DND-41 (cell line): ENCODE measurements around the gene KCNAB2.

Experiments
- ATAC-seq: fragments of 200-7000 bp; cut with Tn5 transposase; 3 replicates; pipeline ENCODE4 v1.9.1; 2021; ENCODE audit warnings: low read depth; ENCODE audit not compliant: insufficient read depth
- DNase-seq: peaks from one replicate; pipeline ENCODE4 v3.0.0-alpha.2; 2020
- H2AFZ ChIP-seq: 2 replicates; pipeline ENCODE4 v1.6.0; 2012; ENCODE audit warnings: low read depth, low read length
- H3K27ac ChIP-seq: 2 replicates; pipeline ENCODE4 v1.5.1; 2012; ENCODE audit warnings: low read length, inconsistent platforms
- H3K27me3 ChIP-seq: fragments of 200-600 bp; sonication (generic); 2 replicates; pipeline ENCODE4 v1.6.0; 2012; ENCODE audit warnings: low read length, mild to moderate bottlenecking, inconsistent platforms; ENCODE audit not compliant: insufficient read depth, poor library complexity
- H3K36me3 ChIP-seq: 2 replicates; pipeline ENCODE4 v1.5.1; 2012; ENCODE audit warnings: low read length, inconsistent platforms; ENCODE audit not compliant: insufficient read depth
- H3K4me1 ChIP-seq: 2 replicates; pipeline ENCODE4 v1.5.1; 2012; ENCODE audit warnings: mild to moderate bottlenecking, low read length; ENCODE audit not compliant: insufficient read depth
- H3K4me2 ChIP-seq: 2 replicates; pipeline ENCODE4 v1.6.0; 2012; ENCODE audit warnings: mild to moderate bottlenecking, moderate library complexity, low read length, inconsistent platforms; ENCODE audit not compliant: insufficient read depth
- H3K4me3 ChIP-seq, 2 experiments: fragments of 200-600 bp in 1 of 2; shearing (Covaris generic) in 1 of 2; 2 replicates each; pipeline ENCODE4 v1.5.1; 2012 to 2016; ENCODE audit warnings: inconsistent platforms in 2 of 2, low read length in 2 of 2, mild to moderate bottlenecking in 2 of 2, low read depth in 1 of 2, moderate library complexity in 1 of 2
- H3K79me2 ChIP-seq: 2 replicates; pipeline ENCODE4 v1.6.0; 2012; ENCODE audit warnings: low read length, inconsistent platforms; ENCODE audit not compliant: insufficient read depth
- H3K9ac ChIP-seq: 2 replicates; pipeline ENCODE4 v1.6.0; 2012; ENCODE audit warnings: low read depth, mild to moderate bottlenecking, inconsistent platforms, low read length, moderate library complexity
- H3K9me3 ChIP-seq: 2 replicates; pipeline ENCODE4 v1.5.1; 2012; ENCODE audit warnings: low read length, moderate library complexity, mild to moderate bottlenecking, inconsistent platforms; ENCODE audit not compliant: insufficient read depth, severe bottlenecking
- H4K20me1 ChIP-seq: 2 replicates; pipeline ENCODE4 v1.6.0; 2012; ENCODE audit warnings: low read length; ENCODE audit not compliant: insufficient read depth
- CTCF ChIP-seq: IDR thresholded peaks from 2 replicates; pipeline ENCODE4 v1.5.1; 2012; ENCODE audit warnings: borderline replicate concordance, low read length, moderate library complexity, mild to moderate bottlenecking; ENCODE audit not compliant: poor library complexity, severe bottlenecking; ENCODE audit errors: extremely low read depth
- EZH2 ChIP-seq: IDR thresholded peaks from 3 replicates; pipeline ENCODE4 v1.6.1; 2012; ENCODE audit warnings: borderline replicate concordance, low read depth, mild to moderate bottlenecking, moderate library complexity, low read length, inconsistent platforms; ENCODE audit not compliant: severe bottlenecking

The KCNAB2 gene

GRCh38 chr1:6037338-6037762, 8.3 kb upstream of the KCNAB2 start:
- H4K20me1 ChIP-seq: peaks cover 90% of the 10 kb centered on the region
- H3K4me2 ChIP-seq: no peak overlapping the region
- H3K36me3 ChIP-seq: peaks cover 60% of the 10 kb centered on the region
- ATAC-seq: peak; percentile 96
- H3K4me3 ChIP-seq: no peak overlapping the region
- TF ChIP-seq CTCF (peak; percentile 37), EZH2 (no peak)
- H2AFZ ChIP-seq: no peak overlapping the region
- H3K79me2 ChIP-seq: peaks cover 48% of the 10 kb centered on the region
- H3K4me1 ChIP-seq: peaks cover 17% of the 10 kb centered on the region
- peak; percentile 82 for DNase-seq
- no peaks in the 10 kb centered on the region for H3K27me3 ChIP-seq
- no peak overlapping the region for H3K27ac ChIP-seq
- no peaks in the 10 kb centered on the region for H3K9me3 ChIP-seq
- H3K9ac ChIP-seq: no peak overlapping the region

- Histone ChIP-seq H3K4me3 (no peak overlapping the region), H3K4me1 (peaks cover 17% of the 10 kb centered on the region), H3K4me2 (no peak overlapping the region), H3K9ac (no peak overlapping the region), H3K27ac (no peak overlapping the region), H3K27me3 (no peaks in the 10 kb centered on the region), H3K9me3 (no peaks in the 10 kb centered on the region), H3K36me3 (peaks cover 65% of the 10 kb centered on the region), H4K20me1 (peaks cover 92% of the 10 kb centered on the region), H2AFZ (no peak overlapping the region), H3K79me2 (peaks cover 37% of the 10 kb centered on the region)
- no peak for TF ChIP-seq CTCF
- no peak for TF ChIP-seq EZH2
- DNase-seq (no peak), ATAC-seq (no peak)
Observed at GRCh38 chr1:6038603-6039002, 7.1 kb upstream of the KCNAB2 start.

DNA sequence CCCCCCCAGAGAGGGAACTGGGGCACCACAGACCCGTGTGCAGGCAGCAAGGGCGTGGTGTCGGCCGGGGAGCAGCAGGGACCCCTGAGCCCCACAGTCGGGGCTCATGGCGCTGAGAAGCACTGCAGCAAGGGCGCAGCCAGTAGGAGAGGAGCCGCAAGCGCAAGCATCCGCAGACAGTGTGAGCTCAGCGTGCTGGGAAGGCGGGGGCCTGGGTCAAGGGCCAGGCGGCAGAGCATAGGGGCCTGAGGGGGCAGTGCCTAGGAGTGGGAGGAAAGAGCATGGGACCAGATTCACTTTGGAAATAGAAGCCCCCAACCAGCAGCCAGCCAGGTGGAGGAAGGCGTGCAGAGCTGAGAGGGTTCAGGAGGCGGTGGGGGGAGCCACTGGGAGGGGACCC, 6.7 kb upstream of the KCNAB2 start:
- no peak overlapping the region for H2AFZ ChIP-seq
- no peak overlapping the region for H3K27ac ChIP-seq
- H3K36me3 ChIP-seq: peaks cover 67% of the 10 kb centered on the region
- no peak overlapping the region for H3K4me3 ChIP-seq
- H3K9ac ChIP-seq: no peak overlapping the region
- ATAC-seq (no peak), DNase-seq (no peak)
- peaks cover 92% of the 10 kb centered on the region for H4K20me1 ChIP-seq
- no peak for TF ChIP-seq CTCF
- TF ChIP-seq EZH2: no peak
- peaks cover 17% of the 10 kb centered on the region for H3K4me1 ChIP-seq
- H3K27me3 ChIP-seq: no peaks in the 10 kb centered on the region
- H3K79me2 ChIP-seq: peaks cover 32% of the 10 kb centered on the region
- no peak overlapping the region for H3K4me2 ChIP-seq
- no peaks in the 10 kb centered on the region for H3K9me3 ChIP-seq

GRCh38 chr1:6040444-6040843, 5.2 kb upstream of the KCNAB2 start:
- peaks cover 19% of the 10 kb centered on the region for H3K79me2 ChIP-seq
- peaks cover 66% of the 10 kb centered on the region for H3K36me3 ChIP-seq
- ATAC-seq (no peak), DNase-seq (no peak)
- H3K27me3 ChIP-seq: no peaks in the 10 kb centered on the region
- no peak overlapping the region for H3K9ac ChIP-seq
- no peaks in the 10 kb centered on the region for H3K9me3 ChIP-seq
- no peak overlapping the region for H3K4me2 ChIP-seq
- no peak overlapping the region for H3K27ac ChIP-seq
- no peak overlapping the region for H2AFZ ChIP-seq
- H3K4me1 ChIP-seq: peaks cover 17% of the 10 kb centered on the region
- TF ChIP-seq EZH2: no peak
- TF ChIP-seq CTCF: no peak
- no peak overlapping the region for H3K4me3 ChIP-seq
- H4K20me1 ChIP-seq: peaks cover 92% of the 10 kb centered on the region
